ENCODE results near the gene BANP.

DNA sequence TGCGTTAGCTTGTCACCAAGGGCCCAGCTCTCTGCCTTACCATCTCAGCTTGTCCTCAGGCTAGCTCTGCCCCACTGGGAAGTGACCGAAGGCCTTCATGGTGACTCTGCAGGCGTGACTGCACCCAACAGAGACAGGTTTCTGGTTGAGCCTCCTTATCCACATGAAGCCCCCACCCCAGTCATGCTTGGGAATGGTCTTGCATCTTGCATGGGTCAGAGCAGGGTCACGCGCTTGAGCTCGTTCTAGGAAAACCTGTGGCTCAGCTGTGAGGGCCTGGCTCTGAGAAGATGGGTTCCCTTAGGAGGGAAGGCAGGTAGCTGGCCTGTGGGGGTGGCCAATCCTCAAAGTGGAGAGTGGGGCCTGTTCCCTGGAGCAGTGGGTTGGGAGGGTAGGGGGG is 122.8 kb downstream of the BANP start:
- TF ChIP-seq, protein P1, sequence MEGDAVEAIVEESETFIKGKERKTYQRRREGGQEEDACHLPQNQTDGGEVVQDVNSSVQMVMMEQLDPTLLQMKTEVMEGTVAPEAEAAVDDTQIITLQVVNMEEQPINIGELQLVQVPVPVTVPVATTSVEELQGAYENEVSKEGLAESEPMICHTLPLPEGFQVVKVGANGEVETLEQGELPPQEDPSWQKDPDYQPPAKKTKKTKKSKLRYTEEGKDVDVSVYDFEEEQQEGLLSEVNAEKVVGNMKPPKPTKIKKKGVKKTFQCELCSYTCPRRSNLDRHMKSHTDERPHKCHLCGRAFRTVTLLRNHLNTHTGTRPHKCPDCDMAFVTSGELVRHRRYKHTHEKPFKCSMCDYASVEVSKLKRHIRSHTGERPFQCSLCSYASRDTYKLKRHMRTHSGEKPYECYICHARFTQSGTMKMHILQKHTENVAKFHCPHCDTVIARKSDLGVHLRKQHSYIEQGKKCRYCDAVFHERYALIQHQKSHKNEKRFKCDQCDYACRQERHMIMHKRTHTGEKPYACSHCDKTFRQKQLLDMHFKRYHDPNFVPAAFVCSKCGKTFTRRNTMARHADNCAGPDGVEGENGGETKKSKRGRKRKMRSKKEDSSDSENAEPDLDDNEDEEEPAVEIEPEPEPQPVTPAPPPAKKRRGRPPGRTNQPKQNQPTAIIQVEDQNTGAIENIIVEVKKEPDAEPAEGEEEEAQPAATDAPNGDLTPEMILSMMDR (IDR thresholded peaks at IDR 0.05; ENCODE audit: low read length), result no peak
- no peak for TF ChIP-seq EZH2 (IDR thresholded peaks at IDR 0.05; ENCODE audit: borderline replicate concordance, low read length)

Data from OCI-LY1 (cell line).